ENCODE measurements around the gene GPR17.
A peak's percentile ranks its signal among the peaks of the same experiment; 100 is the strongest.

GPR17 gene

DNA sequence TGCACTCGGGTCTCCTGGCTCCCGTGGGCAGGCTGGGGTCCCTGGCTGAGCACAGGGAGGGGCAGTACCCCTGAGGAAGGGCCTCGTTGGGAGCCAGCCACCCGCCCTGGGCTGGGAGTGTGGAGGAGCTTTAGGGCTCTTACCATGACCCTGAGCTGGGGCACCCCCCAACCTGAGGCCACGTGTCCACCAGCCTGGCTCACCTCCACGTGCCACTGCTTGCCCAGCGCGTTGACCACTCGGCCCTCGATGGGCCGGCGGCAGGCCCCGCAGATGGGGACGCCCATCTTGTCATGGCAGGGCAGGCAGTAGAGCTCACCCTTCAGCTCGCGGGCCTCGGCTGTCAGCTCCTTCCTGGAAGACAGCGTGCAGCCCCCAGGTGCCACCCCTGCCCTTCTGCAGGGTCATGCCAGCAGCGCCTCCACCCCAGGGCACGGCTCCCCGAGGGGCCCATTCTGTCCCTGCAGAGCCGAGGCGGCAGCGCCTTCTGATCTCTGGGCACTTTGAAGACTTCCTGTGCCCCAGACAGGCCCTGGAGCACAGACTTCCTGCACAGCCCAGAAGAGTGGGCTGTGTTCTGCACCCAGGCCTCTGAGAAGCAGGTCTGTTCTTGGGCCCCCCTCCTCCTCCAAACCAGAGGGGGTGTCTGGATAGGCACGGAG lies 4.0 kb upstream of the GPR17 start:
- DNase-seq (ENCODE audit: low read depth, low spot score), result no peak

DNA sequence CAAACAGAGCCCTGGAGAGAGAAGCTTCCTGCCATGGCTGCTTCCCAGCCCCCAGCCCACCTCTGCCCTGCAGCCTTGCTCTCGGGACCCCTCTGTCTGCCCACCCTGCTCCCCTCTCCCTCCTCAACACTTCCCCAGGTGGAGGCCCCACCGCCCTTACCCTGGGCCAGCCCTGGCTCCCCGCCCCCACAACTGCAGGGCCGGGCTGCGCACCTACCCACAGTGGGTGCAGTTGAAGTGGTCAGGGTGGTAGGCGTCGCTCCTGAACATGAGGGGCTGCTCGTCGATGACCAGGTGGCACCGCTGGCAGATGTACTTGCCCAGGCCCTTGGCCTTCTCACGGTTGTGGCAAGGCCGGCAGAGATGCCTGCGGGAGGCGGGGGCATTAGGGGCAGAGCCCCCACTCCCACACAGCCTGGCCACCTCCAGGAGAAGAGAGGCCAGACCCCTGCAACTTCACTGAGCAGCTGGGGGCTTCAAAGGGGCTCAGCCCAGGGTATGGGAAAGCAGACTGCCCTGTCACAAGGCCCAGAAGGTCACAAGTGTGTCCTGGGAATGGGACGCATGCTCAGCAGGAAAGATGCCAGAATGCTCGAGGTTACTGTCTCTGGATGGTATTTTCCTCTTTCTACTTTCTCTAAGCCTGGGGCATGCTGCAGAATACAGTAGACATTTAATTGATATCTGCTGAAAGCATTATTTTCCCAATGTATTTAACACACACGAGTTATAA lies 3.1 kb upstream of the GPR17 start:
- DNase-seq (ENCODE audit: low read depth, low spot score), result no peak

DNA sequence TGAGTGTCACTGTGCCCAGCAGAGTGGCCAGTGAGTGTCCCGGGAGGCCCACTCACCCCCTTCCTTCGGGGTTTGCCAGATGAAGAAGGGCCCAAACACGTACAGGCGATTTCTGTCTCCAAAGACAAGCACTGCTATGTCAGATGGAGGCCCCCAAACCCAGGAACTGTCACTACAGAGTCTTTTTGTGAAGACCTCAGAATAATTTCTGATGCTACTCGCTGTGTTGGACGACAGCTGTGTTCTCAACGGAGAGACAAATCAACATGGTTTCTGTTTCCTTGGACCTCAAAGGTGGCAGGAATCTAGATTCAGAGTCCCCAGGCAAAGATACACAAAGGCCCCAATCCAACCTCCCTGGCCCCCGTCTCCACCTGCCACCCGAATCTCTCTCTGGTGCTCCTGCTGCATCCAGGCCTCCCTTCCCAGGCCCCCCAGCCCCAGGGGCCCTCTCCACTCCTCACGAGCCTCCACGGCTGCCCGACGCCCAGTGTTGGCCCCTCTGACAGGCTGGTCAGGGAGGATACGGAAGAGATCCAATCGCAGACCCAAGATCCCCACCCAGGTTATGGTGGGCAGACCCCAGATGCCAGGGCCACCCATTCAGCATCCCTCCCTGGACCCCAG lies 2.4 kb upstream of the GPR17 start:
- DNase-seq (ENCODE audit: low read depth, low spot score), result no peak

DNA sequence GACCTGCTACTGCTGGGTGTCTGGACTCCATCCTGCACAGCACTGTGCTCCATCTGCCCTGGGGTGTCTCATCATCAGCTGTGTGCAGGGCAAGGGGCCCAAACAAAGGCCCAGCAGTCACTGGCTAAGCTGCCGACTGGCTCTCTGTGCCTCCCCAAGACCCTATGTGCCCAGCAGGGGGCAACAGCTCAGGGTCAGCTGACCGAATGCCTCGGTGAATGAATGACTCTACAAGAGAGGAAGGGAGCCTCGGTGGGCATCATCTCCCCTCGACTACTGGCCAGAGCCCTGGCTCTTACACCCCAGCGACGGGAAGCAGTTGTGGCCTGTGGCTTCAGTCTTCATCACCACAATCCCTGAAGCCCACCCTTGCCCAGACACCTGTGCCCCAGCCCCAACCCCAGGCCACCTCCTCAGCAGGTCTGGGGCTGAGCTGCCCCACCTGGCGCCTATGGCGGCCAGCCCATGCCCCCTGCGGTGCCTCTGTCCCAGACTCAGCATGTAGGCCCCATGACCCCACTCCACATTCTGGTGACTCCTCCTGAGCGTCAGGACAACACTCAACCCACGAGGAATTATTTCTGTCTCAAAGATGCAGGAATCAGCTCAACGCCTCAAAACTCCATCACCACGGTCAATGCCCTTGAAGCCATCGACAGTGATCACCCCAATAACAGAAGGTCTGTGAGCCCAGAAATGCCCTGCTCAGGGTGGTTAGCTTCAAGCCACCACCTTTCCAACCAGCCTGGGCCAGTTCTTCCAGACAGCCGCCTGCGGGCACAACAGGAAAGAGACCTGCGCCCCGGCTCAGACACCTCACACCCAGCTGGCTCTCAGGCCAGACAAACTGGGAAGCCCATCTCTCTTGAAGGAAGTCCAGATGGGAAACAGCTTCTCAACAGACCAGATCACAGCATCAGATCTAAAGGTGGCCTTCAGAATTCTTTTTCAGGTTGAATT lies 1.6 kb upstream of the GPR17 start:
- DNase-seq (ENCODE audit: low read depth, low spot score), result no peak

DNA sequence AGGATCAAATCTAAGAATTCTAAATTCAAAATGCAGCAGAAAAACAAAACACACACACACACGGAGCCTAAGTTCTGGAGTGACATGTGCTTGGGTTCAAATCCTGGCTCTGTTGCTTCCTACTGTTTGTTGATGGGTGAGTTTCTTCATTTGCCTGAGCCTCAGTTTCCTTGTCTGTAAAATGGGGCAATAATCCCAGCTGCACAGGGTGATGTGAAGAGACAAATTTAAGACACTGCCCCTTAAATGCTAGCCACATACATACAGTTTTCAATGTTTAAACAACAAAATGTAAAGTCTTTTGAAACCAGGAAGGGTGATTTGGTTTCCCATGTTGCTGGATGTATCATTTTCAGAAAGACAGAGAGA lies 943 bp upstream of the GPR17 start:
- DNase-seq (ENCODE audit: low read depth, low spot score), result no peak

DNA sequence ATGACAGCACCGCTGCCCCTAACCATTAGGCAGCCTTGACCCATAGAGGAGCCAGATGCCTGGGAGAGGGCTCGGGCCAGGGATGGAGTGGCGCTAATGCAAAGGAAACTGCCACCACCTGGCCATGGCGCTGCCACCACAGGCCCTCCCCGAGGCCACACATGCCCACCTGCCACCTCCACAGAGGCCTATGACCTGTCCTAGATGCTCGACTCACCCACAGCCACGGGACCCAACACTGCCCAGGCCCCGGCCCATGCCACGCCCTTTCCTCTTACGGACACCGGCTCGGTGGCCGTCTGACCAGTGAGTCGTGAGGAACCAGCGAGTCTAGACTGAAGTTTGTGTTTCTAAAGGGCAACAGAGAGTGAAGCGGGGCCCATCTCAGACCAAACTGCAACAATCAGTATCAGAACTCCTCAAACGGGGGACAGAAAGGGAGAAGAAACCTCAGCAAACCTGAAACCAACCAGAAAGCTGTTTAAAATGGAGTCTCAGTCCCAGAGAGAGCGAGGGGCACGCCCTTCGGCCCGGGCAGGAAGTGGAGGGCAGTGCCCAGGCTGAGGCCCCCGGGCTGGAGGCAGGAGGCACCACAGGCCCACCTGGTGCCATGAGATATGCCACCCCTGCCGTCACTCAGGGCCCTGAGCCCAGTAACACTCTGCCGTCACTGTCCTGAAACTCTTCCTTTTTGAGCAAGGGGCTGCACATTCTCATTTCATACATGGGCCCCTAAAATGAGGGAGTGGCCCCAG lies 711 bp downstream of the GPR17 start:
- DNase-seq (ENCODE audit: low read depth, low spot score), result no peak

DNA sequence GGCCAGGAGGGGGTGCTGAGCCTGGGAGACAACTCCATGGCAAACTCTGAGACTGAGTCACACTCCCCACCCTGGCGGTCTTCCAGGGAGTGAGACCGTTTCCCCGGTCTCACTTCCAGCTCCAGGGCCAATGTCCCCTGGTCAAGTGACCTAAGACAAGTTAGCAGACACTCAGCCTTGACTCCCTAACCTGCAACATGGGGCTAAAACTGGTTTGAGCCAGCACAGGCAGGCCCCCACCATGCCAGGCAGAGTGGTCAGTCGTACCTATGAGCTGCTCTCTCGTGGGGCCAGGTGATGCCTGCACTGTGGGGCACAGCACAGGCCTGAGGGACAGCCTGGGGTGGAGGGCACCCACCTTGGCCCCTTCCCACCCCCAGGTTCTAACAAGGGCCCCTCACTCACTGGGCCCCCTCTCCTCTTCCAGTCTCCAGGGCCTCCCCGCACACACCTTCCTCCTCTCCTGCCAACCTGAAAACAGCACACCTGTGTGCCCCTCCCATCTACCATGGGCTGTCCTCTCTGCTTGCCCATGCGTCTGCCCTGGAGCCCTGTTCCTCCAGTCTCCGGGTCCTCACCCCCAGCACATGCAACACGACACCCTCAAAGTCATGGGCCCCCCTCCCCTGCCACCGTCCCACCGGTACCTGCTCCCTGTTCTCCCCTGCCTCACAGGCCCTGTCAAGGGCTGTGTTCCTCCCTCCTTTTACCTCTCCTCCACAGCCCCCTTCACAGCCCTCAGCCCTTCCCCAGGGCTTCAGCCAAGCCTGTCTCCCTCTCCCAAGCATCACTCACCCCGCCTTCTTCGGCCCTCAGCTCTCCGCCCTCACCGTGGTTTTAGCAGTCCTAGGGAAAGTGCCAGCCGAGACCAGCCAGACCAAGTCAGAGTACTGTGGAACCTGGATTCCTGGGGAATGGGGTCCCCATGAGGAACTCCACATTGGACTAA lies 1.6 kb downstream of the GPR17 start:
- DNase-seq (ENCODE audit: low read depth, low spot score), result no peak

DNA sequence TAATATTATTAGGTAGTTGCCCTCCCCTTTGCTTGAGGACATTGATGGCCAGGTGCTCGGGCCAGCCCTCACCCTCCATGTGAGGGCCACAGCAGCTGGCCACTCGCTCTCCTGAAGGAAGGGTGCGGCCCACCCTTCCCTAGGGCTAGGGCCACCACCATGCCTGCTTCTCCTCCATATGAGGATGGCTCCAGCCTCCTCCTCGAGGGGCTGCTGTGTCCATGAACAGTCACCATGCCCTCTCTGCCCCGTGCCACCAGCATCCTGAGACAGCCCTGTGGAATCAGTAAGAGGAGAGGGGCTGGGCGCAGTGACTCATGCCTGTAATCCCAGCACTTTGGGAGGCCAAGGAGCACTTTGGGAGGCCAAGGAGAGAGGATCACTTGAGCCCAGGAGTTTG lies 2.4 kb downstream of the GPR17 start:
- no peak for DNase-seq (ENCODE audit: low read depth, low spot score)

DNA sequence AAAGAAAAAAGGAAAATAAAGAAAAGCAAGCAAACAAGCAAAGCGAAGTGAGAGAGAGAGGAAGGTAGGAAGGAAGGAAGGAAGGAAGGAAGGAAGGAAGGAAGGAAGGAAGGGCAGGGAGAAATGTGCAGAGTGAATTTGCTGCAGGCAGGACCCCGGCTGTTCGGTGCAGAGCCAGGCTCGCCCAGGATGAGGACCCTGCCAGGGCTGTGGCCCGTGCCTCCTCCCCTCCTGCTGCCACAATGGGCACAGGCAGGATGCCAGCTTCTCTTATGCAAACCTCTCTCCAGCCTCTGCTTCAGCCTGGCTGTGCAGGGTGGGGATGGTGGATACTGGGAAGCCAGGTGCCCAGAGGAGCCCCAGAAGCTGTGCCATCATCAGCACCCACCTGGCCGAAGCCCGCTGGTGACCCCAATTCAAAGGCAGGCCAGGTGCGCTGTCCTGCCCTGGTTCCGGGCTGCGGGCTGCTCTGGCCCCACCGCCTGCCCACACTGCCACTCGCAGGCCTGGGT lies 3.2 kb downstream of the GPR17 start:
- no peak for DNase-seq (ENCODE audit: low read depth, low spot score)

DNA sequence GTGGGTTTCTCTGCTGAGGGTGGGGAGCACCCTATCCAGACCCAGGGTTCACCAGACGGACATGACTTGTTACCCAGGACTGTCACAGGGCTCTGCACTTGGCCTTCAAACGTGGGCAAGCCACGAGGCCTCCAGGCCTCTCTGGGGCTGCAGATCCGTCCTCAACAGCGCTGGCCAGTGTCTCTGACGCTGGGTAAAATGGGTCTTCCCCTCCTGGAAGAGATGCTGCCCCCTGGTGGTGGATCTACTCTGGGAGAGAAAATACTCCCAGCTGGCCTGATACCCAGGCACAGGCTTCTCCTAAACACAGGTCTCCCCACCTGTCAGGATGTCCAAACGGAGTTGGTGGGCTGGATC lies 3.7 kb downstream of the GPR17 start:
- peak; percentile 69 for DNase-seq (ENCODE audit: low read depth, low spot score)

DNA sequence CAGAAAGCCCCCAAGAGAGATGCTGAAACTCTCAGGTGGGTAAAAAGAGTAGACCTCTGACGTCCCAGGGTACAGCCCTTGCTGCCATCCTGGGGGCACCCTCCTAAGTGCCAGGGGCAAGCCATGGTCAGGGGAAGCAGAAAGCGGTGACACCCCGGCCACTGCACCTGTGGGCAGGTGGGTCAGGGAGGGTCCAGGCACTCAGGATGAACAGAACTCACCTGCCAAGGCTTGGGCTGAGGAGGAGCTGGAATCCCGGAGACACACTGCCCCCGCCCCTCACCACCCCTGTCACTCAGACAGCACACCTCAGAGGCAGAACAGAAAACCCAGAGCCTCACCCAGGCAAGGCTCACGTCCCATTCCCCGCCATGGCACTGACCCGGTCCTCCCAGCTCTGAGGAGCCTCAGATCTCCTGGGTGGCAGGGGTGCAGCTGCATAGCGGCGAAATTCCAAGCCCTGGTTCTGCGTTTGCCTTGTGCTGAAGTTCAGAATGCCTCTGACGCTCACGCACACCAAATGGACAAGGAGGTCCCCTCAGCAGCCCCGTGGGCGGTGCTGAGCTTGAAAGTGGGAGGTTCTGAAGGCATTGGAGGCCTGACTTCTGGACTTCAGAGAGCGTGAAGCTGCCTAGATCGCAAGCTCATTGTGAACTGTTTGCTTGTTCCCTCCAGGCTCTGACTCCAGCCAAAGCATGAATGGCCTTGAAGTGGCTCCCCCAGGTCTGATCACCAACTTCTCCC lies 4.3 kb downstream of the GPR17 start:
- no peak for DNase-seq (ENCODE audit: low read depth, low spot score)

DNA sequence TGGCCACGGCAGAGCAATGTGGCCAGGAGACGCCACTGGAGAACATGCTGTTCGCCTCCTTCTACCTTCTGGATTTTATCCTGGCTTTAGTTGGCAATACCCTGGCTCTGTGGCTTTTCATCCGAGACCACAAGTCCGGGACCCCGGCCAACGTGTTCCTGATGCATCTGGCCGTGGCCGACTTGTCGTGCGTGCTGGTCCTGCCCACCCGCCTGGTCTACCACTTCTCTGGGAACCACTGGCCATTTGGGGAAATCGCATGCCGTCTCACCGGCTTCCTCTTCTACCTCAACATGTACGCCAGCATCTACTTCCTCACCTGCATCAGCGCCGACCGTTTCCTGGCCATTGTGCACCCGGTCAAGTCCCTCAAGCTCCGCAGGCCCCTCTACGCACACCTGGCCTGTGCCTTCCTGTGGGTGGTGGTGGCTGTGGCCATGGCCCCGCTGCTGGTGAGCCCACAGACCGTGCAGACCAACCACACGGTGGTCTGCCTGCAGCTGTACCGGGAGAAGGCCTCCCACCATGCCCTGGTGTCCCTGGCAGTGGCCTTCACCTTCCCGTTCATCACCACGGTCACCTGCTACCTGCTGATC lies 4.9 kb downstream of the GPR17 start:
- no peak for DNase-seq (ENCODE audit: low read depth, low spot score)

DNA sequence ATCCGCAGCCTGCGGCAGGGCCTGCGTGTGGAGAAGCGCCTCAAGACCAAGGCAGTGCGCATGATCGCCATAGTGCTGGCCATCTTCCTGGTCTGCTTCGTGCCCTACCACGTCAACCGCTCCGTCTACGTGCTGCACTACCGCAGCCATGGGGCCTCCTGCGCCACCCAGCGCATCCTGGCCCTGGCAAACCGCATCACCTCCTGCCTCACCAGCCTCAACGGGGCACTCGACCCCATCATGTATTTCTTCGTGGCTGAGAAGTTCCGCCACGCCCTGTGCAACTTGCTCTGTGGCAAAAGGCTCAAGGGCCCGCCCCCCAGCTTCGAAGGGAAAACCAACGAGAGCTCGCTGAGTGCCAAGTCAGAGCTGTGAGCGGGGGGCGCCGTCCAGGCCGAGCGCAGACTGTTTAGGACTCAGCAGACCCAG lies 5.4 kb downstream of the GPR17 start:
- DNase-seq (ENCODE audit: low read depth, low spot score), result no peak

DNA sequence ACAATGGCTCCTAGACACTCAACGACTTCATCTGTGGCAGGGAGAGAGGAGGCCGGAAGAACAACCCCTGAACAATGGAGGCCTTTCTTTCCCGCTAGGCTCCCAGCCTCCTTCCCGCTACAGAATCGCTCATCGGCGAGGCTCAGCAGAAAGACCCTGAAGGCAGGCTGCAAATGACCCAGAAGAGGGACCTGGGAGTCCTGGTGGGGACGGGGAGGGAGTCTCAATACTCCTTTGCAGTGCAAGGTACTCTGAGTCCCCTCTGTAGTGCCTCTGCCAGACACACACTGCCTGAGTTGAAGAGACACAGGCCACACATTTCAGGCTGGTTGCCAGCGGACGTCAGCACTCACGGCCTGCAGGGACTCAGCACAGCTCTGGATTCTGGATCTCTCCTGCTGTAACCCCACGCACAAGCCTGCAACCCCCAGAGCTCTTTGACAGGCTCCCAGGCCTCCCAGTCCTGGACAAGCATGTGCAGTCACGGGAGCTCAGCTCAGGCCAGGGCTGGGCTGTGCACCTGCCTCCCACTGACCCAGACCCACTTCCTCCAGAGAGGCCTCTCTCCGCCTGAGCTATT lies 6.1 kb downstream of the GPR17 start:
- no peak for DNase-seq (ENCODE audit: low read depth, low spot score)

DNA sequence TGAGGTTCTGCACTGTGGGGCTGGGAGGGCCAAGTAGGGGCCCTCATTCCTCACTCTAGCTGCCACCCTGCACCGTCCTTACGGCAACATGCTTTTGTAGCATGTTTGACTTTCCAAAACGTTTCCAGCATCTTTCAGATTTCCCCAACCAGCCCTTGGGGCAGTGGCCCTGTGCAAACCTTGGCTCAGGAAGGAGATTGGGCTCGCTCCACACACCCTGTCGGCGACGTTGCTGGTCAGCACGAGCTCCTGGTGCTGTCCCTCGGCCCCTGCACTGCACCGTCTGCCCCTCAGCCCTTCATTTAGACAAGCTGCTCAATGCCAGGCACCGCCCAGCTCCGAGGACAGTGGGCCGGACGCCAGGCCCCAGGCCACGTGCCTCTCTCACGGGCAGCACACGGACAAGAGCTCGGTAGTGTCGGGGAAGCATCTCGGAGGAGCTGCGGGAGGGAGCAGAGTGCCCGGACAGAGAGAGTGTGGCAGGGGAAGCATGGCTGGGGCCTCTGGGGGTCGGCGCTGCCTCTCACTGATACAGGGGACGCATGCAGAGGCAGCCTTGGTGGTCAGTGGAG lies 6.9 kb downstream of the GPR17 start:
- no peak for DNase-seq (ENCODE audit: low read depth, low spot score)

DNA sequence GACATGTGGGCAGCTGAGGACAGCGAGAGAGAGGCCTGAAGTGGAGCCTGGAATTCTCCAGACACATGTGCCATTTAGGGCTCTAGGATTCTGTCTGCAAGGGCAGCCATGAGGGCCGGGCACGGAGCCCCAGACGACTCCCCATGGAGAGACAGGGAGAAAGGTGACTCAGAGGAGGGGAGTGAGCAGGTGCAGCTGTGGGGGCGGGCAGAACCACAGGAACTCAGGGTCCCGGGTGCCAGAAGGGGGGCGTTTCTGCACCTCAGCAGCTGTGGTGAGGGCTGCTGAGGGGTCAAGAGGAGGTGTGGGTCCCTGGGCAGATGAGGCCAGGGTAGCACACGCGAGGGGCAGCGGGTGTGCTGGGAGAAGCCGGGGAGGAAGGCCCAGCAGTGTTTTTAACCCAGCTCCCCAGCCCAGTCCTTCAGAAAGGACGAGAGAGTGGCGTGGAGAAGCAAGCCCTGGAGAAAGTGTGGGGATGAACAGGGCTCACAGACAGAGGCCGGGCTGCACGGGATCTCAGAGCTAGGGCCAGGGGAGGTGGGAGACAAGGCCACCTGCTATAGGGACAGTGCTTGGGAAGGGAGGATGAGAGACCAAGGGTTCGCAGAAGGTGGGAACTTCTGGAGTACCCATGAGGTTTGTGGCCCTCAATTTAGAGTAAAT lies 7.6 kb downstream of the GPR17 start:
- DNase-seq (ENCODE audit: low read depth, low spot score), result no peak

DNA sequence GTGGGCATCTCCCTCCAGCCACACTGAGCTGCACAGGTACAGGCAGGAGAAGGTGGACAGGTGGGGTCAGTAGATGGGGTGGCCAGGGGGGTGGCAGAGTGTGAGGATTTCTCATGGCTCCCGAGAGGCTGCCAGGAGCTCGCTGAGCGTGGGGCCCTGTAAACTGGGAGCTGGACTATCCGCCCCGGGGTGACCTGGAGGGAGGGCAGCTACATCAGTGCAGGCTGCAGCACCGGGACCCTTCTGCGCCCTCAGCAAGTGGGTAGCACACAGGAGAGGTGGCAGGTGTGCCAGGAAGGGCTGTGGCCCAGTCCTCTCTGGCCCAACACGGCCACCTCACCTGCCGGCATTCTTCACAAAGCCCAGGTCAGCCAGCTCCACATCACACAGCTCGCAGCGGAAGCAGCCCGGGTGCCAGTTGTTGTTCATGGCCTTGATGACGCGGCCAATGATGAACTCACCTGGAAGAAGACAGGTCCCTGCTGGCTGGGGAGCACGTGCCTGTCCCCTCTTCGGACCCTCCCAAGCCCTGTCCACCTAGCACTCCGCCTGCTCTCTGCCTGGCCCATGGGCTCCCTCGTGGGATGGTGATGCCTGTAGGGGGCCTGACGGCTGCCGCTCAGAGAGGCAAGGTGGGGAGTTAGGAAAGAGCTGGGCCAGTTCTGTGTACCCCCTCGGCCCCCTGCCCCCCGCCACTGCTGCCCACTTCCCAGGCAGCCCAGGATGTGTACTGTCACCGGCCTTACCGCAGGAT lies 8.3 kb downstream of the GPR17 start:
- no peak for DNase-seq (ENCODE audit: low read depth, low spot score)

Measured in smooth muscle cell of the brain vasculature (primary cell).